GM08714 (cell line): ENCODE data around the gene IYD.

Experiments
- H3K4me3 ChIP-seq: fragments of 200-500 bp; sonication (Bioruptor generic); 2 replicates; pipeline ENCODE4 v1.5.1; 2014; ENCODE audit warnings: mild to moderate bottlenecking, low read length, inconsistent platforms
- ZNF274 ChIP-seq: IDR thresholded peaks from 2 replicates; pipeline ENCODE4 v1.6.1; 2012; ENCODE audit warnings: mild to moderate bottlenecking, low read depth, low read length

The IYD gene

DNA sequence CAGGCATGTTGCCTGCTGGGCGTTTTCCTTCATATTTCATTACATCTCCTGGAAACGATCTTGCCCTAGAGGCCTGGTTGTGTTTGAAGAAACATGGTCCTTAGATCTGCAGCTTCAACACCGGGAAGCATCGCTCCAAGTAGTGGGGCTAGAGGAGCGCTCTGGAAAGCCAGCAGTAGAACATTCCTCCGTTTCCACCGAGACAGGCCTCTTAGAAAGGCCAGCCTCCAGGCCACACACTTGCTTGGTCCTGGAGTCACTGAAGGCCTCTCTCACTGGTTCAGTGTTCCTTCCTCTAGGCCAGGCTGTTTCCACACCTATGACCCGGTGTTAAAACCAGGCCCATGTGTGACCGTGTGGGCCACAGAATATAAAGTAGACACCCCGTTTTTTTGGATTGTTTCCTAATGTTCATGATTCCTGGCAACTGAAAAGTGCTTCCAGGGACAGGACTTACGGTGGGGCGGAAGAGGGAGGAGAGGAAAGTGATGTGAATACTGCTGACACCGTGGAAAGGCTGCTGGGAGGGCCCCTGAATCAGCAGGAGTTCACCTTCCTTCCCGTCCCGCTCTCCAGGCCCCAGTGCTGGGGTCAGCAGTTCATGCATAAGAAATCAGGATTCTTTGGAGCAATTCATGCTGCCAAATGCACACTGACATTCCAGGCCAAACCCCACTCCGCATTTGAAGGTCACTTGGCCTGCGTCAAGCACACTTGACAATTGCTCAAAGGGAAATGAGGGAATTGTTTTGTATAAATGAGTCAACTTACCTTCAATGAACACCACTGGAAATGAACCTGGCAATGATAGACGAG, 83.8 kb downstream of the IYD start:
- TF ChIP-seq ZNF274 = no peak
- no peak overlapping the region for H3K4me3 ChIP-seq

DNA sequence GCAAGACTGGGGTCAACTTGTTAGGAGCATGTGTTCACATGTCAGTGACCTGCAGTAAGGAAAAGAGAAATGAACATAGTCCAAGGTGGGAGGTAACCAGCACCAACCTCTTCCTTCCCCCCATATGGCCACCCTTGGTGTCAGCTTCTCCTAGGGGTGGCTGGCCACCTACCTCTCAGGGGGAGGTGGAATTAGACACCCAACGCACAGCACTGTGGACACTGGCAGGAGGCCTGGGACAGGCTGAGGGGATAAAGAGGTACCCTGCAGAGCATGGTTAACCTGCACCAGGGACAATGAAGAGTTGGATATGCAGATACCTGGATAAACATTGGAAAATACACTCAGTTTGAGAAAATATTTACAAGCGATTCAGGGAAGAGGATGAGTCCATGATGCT, 84.5 kb downstream of the IYD start:
- TF ChIP-seq ZNF274 = no peak

More for the DNA sequence above, 84.5 kb downstream of the IYD start:
- H3K4me3 ChIP-seq = no peak overlapping the region
